HG02798 (cell line): ENCODE measurements around the gene MYLK4.

Source experiments
- ATAC-seq: cut with Tn5 transposase; IDR thresholded peaks from one replicate; pipeline ENCODE4 v1.9.1; 2021; ENCODE audit warnings: mild to moderate bottlenecking; ENCODE audit not compliant: unreplicated experiment, poor library complexity

Gene MYLK4

DNA sequence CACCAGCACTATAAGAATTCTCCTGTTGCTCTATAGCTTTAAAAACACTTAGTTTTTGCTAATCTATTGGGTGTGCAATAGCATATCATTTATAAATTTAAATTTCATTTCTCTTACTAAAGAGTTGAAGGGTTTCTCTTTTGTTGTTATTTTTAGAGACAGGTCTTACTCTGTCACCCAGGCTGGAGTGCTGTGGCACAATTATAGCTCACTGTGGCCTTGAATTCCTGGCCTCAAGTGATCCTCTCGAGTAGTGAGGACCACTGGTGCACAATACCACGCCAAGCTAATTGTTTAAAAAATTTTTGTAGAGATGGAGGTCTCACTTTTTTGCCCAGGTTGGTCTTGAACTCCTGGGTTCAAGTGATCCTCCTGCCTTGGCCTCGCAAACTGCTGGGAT, 8.3 kb upstream of the MYLK4 start:
- no peak for ATAC-seq

DNA sequence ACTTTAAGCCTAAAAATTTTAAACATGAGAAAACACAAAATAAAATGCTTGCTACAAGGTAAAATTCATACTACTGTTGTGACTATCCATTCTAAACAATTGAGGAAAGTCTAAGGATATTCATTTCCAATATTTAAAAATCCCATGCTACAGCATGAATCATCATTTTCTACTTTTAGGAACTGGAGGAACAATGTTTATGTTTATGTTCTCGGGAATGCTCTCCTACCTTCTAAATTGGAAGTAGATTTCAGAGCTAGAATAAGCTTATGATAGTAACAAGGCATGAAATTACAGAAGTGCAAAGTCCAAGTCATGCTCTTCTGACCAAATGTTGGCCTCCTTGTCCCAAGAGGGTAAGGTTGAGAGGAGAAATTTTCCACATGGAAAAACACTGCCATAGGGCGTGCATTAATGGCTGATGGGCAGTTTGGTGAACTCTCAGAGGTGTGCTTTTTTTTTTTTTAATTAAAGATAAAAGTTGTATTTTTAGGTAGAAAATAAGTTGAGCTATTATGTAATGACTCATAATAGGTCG, 6.0 kb upstream of the MYLK4 start:
- no peak for ATAC-seq

DNA sequence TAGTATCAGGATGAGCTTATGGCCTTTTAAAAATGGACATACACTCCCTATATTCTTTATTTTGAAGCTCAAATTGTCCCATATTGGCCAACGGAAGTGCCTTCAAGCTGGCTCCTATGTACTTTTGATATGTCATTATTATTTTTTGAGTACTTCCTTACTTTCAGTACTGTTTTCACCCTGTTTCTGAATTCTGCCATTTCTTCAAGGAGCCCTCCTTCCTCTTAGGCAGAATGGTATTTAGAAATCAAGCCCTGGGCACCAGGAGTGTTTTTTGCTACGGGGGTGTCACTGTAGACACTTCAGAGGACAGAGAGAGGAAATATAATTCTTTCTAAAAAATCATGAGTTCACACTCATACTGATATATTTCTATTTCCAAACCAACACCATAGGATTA, 5.5 kb upstream of the MYLK4 start:
- no peak for ATAC-seq

DNA sequence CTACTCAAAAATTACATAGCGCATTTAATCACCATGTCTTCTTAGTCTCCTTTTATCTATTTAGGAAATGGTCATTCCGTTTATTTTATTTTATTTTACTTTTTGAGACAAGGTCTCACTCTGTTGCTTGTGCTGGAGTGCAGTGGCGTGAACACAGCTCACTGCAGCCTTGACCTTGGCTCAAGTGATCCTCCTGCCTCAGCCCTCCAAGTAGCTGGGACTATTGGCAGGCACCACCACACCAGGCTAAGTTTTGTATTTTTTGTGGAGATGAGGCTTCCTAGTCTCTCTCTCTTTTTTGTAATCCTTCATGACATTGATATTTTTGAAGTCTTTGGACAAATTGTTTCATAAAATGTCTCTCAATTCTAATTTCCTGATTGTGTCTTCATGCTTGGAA, 4.7 kb upstream of the MYLK4 start:
- ATAC-seq, result no peak

DNA sequence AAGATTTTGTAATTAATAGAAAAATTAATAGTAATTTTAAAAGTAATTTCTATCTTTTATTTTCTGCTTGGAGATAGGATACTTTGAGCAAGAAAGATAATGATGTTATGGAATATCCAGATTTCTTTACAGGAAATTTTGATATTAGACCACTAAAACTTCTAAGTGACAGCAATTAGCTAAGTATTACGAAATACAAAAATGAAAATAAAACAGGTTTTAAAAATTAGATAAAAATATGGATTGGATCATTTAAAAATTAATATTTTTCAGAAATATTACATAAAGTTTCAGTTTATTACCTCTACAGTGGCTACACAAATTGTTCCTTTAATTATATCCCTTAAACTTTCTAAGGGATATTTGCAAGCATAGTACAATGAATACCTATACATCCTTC, 4.2 kb upstream of the MYLK4 start:
- ATAC-seq, result no peak

DNA sequence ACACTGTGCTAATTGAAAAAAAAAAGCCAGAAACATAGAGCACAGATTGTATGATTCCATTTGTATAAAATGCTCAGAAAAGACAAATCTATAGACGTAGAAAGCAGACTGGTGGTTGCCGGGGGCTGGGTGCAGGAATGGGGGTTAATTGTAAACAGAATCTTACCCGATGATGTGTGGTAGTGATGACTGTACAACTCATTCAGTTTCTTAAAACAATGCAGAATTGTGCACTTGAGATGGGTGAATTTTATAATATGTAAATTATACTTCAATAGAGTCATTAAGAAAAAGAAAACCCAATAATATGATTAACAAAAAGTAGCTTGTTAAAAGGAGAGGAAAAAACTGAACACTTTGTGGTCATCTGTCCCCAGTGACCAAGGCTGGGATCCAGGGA, 3.7 kb upstream of the MYLK4 start:
- no peak for ATAC-seq

DNA sequence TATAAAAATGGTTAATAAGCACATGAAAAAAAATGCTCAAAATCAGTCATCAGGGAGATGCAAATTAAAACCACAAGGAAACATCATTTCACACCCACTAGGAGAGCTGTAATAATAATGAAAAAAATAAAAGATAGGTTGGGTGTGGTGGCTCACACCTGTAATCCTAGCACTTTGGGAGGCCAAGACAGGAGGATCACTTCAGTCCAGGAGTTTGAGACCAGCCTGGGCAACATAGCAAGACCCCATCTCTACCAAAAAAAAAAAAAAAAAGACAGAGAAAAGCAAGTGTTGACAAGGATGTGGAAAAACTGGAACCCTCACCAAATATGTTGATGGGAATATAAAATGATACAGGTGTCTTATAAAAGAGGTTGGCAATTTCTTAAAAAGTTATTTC, 3.0 kb upstream of the MYLK4 start:
- no peak for ATAC-seq

DNA sequence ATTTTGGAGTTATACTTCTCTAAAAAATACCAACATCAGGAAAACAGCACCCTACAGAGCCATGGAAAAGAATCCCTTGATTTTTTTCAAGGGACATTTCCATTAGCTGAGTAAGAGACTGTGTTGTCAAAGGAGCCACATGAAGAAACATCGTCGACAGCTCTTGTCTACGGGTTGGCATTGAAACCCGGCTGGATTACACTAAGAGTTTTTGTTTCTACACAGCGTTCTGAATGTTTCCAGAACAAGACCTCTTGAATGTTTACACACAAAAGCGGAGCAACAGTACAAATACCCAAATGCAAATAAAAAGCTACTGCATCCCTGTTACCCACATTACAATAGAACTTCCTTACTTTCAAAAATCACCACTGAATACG, 2.4 kb upstream of the MYLK4 start:
- ATAC-seq, result no peak

DNA sequence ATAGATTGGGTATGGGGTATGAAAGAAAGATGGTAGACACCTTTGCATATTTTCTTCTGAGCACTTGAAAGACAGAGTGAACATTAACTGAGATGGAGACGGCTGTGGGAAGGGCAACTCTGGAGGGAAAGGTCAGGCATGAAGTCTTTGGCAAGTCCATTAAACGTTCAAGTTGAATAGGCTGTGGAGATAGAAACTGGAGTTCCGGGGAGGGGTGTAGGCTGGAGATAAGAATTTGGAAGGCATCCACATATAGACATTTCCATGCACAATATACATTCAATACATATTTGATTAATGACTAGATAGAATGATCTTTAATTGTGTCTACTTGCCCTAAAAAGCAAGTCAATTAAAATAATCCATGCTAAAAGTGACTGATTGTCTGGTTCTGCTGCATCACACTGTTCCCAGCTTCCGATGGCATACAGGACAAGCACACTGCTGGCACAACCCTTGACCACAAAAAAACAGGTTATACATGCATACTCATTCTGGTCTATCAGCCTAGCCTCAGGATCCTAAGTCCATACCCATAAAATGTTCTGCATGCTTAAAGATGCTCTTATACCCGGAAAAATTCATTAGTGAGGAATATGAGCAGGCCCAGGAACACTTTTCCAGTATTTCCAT, 1.9 kb upstream of the MYLK4 start:
- no peak for ATAC-seq

DNA sequence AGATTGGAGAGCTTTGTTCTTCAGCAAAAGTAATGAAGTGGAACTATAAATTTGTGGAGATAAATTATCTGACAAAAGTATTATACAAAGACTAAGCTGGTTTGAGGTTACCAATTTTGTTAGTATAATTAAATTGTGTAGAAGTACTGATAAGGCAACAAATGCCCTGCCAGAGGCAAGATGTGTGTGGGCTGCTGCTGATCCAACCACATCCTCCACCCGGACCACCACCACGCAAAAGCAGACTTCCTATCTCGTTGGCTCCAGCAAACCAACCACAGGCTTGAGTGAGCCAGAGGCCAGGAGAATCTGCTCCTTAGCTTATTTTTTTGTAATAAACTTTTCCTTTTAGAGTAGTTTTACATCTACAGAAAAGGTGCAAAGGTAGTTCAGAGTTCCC, 1.1 kb upstream of the MYLK4 start:
- no peak for ATAC-seq

DNA sequence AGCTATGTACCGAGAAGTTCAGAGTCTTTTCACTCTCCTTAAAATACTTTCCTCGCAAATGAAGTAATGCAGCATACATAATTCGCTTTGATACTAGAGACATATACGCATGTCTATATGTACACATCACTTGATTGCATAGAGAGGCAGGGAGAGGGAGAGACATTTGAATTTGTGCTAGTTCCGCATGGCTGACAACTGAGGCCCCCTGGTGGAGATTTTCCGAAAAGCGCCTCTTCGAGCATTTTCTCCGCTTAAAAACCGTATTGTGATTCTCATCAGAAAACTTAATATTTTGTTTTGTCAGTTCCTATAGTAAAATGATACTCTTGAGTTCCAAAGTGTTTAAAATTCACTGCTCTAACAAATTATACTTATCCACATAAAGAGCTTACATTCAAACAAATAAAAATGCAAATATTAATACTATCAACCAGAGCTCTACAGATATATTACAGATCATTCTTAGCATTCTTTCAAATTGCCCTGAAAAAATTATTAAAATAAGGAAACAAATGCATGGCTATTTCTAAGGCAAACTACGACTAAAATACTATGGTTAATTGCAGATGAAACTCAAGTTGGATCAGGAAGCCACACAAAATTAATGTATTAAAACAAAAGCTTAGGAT, 637 bp downstream of the MYLK4 start:
- ATAC-seq, result no peak

DNA sequence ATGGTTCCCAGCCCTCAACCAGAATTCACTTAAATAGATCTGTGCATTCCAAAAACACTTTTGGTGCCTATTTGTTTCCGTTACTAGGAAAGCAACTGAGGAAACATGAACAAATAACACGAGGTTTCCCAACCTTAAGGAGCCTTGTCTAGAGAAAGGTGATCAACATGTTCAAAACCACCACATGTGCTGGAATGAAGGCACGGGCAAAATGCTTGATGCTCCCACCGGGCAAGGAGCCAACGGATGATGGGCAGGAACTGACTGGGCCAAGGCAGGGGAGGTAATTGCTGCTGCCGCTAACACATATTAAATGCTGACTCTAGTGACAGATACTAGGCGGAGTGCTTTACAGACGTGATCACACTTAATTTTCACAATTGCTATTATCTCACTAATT, 2.5 kb downstream of the MYLK4 start:
- ATAC-seq, result no peak

DNA sequence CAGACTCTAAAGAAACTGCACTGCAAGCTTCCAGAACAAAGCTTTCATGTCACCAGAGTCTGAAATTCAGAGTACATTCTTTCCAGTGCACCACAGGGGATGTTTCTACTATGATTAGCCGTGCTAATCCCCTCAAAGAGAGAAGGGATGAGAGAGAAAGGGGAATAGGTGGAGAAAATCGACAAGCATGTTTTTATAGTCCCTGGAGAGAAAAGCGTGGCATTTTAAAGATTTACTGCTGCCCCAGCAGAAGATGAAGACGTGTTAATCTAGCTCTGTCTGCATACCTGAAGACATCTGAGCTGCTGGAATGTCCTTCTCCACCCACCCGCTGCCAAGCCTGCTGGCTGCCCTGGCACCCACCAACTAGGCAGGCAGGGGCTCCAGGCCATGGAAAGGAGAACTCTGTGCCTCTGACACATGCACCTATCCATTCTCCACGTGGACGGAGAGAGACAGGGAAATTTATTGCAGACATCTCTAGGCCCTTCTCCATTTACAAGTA, 4.1 kb downstream of the MYLK4 start:
- ATAC-seq, result no peak

DNA sequence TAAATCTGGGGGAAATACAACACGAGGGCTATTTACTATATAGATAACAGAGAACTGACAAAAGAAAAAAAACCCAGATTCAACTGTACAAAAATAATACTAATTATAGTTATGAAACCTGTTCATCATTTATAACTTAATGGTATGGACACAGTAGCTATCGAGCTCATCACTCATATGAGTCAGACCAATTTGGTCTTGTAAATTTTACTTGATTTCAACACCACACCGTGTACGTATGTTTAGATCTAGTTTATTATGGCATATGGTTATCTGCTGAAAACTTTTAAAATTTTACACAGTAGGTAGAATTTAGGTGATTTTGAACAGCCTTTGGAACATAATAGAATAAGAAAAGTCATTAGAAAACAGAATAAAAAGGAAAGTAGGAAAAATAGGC, 5.5 kb downstream of the MYLK4 start:
- ATAC-seq, result no peak

DNA sequence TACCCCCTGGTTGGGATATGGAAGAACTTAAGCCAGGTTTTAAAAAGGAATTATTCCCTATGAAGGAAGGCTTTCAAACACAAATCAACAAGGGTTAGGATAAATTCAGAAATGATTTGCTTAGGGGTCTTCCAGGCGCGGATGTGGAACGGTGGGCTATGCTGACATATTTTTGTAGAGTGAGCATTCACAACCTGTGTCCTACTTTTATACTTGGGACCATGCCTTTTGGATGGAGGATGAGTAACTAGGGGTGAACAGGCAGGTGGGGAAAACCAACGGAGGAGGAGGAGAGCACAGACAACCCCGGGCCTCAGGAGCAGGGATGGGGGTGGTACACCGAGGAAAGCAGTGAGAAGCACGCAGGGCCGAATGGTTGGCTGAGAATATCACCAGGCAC, 5.9 kb downstream of the MYLK4 start:
- ATAC-seq, result no peak

DNA sequence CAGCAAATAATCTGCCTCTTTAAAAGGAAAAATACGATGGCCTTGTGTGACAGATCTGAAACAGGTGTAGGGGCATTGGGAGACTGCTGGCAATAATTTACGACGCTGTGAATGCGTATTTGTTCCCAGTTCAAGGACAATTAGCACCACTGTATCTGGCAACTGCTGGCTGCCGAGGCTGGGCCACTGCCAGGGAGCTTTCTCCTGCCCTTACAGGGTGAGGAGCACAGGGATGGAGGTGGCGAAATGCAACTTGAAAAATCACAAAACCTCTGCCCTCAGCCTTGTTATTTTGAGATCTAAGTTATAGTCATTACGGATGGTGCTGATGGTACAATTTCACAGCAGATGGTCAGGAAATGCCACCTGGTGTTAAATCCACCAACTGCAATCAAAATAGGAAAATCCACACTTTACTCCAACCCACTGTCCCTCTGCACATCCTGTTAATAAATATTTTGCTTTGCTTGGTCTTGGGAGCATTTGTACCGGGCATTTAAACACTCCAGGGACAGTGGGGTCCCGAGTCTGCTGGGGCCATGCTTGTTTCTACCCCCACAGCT, 6.4 kb downstream of the MYLK4 start:
- ATAC-seq, result no peak

DNA sequence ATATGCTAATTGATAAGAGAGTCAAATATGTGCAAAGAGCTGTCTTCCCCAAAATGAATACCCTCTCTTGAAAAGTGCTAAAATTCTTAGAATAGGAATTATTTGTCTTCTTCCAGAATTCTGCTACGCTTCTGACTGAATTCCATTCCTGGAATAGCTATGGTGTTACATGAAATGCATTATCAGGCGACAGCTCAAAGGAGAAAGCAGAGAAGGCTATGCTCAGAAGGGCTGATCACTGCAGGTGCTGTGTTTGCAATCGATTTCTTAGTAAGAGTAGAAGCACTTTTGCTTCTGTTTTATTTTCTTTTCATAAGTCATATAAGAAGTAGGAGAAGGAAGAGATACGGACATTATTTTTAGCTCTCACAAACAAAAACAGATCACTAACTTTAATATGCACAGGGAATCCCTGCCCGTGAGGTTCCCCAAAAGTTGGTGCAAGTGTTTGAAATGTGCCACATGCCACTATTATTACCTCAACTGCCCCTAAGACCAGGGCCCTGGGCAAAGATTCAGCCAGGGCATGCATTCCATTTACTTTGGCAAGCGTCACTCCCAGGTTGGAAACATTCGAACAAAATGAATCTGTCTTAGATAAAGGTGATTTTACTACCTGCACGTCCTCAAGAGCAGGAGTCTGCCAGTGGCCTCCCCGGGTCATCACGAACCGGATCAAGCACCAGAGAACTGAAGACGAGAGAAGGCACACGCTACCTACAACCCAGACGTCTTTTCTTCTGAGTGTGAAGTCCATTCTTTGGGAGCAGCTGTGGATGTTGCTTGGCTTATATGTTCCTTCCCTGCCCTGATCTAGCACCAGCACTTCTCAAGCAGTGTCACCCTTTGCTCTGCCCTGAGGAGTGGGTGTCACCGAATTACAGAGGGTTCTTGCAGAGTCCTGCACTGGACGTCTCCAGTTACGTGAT, 7.2 kb downstream of the MYLK4 start:
- ATAC-seq, result no peak

DNA sequence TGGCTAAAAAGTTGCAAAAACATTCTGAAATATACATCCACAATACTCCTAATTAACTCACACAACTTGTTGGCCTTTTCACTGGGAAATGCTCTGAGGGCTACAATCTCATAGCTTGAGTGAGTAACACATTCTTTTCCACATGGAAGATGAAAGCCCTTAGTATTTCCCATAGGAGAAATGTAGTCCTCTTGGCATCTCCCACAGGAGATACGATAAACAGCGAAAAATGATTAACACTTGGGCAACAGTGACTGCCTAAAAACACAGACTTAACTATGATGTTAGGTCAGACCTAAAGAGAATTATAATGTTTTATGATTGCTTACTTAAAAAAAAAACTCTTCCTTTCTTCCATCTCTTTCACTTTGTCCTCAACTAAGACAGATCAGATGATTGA, 9.0 kb downstream of the MYLK4 start:
- ATAC-seq, result no peak

DNA sequence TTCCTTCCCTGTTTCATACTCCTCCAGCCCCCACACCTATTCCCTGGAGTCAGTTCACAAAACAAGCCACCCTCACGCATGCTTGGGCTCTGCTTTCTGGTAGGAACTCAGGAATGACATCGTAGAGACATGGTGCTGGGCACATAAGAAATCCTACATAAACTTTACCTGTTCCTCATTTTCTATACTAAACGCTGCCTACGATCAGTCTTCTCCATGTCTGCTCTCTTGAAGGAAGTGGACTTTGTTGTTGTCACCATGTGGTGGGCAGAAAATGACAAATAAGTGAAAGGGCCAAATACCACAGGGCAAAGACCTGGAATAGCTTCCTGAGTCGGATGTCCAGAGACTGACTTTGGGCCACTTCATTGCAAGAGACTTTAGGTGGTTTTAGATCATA, 10.1 kb downstream of the MYLK4 start:
- ATAC-seq, result no peak

DNA sequence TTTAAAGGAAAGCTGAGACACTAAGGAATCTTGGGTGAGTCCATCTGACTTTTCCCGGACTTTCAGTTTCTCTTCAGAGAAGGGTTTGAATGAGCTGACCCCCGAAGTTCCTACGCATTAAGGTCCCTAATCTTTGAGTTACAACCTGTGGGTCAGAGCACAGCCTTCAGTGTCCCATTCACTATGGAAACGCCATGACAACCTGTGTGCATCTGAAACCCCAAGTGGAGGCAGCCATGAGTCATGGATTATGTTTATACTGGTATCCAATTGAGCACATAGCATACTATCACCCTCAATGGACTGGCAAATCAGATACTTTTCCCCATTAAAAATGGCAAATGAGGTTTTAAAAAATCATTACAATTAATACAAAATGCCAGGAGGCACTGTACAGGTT, 11.4 kb downstream of the MYLK4 start:
- ATAC-seq, result no peak
